Central memory CD4-positive, alpha-beta T cell (primary cell): ENCODE data around the gene MSI1.

ENCODE experiments used
- DNase-seq: peaks from one replicate; pipeline ENCODE4 v3.0.0; 2022
- total RNA-seq, 3 experiments: gene quantifications; one replicate each; lab custom pipeline; 2026; lab: John Stamatoyannopoulos, UW

The MSI1 gene
- 0 to 0.39 (median 0) reads per million in 3 experiments for total RNA-seq

DNA sequence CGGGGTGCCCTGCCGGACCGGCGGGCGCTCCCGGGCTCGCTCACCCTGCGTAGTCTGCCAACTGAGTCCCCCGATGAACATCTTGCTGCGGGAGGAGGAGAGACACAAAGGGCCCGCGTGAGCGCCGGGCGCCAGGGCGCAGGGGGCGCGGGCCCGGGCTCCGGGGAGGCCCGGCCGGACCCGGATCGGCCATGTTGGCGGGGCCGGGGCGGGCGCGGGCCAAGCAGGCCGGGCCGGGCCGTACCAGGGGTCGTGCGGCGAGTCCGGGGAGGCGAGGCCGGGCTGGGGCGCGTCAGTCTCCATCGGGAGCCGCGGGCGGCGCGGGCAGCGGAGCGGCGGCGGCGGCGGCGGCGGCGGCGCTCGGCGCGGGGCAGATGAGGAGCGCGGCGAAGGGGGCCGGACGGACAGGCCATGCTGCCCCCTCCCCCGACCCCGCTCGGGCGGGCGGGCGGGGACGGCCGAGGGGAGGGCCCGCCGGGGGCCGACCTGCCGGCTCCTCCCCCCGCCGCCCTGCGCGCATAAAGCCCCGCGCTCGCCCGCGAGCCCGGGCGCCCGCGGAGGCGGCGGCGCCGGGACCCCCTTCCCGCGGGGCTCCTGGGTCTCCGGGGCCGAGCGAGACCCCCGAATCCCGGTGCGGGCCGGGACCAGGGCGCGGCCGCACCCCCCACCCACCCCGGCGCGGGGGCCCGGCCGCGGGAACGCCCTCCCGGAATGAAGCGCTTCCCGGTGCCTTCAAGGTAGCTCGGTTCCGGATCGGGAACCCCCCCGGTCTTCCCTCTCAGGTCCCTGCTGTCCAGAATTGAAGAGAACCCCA lies at the start of gene MSI1:
Gene MSI1, minus strand, starts transcription at position 376 of the 814 bp plus-strand sequence. Its CDS starts 73 bp downstream, at position 303.
- DNase-seq, result no peak

DNA sequence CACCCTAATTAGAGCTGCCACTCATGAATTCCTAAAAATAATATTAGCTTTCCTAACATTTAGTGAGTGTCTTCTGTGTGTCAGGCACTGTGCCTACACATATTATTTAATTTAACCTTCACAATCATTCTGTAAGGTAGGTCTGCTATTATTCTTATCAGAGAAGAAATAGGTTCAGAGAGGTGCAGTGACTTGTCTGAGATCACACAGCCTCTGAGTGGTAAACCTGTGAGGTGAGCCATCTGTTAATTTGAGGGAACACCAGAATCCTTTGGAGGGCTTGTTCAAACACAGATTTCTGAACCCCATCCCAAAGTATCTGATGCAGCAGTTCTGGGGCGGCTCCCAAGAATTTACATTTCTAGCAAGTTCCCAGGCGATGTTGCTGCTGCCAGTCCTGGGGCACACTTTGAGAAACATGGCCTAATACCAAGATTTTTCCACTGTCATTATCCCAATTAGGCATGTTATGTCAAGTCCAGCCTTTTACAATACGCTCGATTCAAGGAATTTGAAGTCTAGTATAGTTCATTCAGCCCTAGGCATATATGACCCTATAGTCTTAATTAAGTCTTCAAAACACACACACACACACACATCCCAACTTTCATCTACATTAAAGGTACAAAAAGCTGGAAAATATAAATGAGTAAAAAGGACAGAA lies 49.1 kb upstream of the MSI1 start:
- no peak for DNase-seq

- no peak for DNase-seq
Measured at GRCh38 chr12:120416490-120417216, 47.7 kb upstream of the MSI1 start.

GRCh38 chr12:120413901-120414695 lies 45.1 kb upstream of the MSI1 start:
- no peak for DNase-seq

- no peak for DNase-seq
Measured at GRCh38 chr12:120412421-120412820, 43.5 kb upstream of the MSI1 start.

DNA sequence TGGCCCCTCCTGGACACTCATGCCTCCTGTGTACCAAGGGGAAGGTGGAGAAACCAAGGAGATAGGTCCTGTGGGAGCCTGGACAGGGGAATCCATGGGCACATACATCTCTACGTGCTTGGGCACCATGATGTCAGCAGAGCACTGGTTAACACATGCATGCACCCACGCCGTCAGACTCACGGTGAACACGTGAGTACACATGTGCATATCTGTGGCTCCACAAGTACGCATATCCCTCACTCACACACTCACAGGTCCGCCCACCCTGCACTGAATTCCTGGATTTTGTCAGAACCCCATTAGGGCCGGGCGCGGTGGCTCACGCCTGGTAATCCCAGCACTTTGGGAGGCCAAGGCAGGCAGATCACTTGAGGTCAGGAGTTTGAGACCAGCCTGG lies 39.8 kb upstream of the MSI1 start:
- DNase-seq, result no peak

GRCh38 chr12:120406553-120406952 lies 37.6 kb upstream of the MSI1 start:
- no peak for DNase-seq

- no peak for DNase-seq
Measured at GRCh38 chr12:120406069-120406468, 37.1 kb upstream of the MSI1 start.

DNA sequence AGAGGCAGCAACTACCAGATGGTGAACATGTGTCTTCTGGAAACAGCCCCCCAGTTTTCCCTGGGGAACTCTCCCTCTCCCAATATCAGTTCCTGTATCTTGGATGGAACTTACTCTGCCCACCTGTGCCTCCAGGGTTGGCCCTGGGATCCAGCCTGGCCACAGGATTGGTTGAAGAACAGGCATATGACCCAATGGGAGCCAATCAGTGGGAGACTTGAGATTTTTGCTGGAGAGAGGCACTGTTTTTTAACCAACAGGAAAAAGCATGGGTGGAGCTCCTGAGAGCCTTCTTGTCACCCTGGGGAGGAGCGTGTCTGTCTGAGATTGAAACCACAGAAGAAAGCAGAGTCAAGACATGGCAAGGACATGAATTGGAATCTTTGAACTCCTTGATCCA lies 35.3 kb upstream of the MSI1 start:
- no peak for DNase-seq

GRCh38 chr12:120403869-120404268 lies 34.9 kb upstream of the MSI1 start:
- no peak for DNase-seq

GRCh38 chr12:120402217-120402616 lies 33.3 kb upstream of the MSI1 start:
- no peak for DNase-seq

GRCh38 chr12:120399531-120399930 lies 30.6 kb upstream of the MSI1 start:
- DNase-seq, result no peak

- no peak for DNase-seq
Measured at GRCh38 chr12:120397824-120398540, 29.0 kb upstream of the MSI1 start.

- DNase-seq, result no peak
Measured at GRCh38 chr12:120394483-120395367, 25.8 kb upstream of the MSI1 start.

- no peak for DNase-seq
Measured at GRCh38 chr12:120390540-120391120, 21.7 kb upstream of the MSI1 start.

- DNase-seq, result no peak
Measured at GRCh38 chr12:120388691-120389481, 19.9 kb upstream of the MSI1 start.

DNA sequence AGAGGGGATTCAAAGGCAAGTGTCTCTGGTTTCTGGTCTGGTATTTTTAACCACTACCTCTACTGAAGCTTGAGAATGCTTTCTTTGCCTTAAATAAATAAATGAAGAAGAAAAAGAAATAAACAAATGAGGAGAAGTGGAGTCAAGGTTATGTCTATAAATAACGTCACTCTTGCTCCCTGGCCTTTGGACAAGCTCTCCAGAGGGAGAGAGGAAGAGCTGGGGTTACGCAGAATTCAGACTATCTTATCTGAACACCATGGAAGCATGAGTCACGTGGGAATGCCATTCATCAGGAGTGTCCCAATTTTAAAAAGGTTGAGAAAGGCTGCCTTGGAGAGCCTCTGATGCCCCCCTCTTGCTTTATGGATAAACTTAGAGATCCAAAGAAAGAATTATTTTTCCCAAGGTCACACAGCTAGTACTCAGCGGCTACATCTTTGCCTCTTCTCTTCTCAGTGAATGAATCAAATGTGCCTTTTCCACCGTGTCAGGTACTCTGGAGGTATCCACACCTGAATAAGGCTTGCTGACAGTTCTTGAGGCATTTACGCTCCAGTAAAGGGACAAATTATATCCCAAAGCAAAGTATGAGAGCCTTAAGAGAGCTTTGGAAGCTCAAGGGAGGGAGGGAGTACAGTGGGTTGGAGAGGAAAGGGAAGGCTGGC lies 12.9 kb upstream of the MSI1 start:
- no peak for DNase-seq

GRCh38 chr12:120378036-120378435 lies 9.1 kb upstream of the MSI1 start:
- no peak for DNase-seq

- DNase-seq, result no peak
Measured at GRCh38 chr12:120377611-120378010, 8.6 kb upstream of the MSI1 start.
